K562 (cell line): ENCODE measurements around the gene WHAMM. TPM values are rescaled to one million over a fixed set of nuclear protein-coding genes. Genes with fewer than 3 reads are reported as not detected.
"Not testable (repeated sequence)": the region's sequence is repeated elsewhere in the genome, so short reads cannot be mapped to it uniquely, and the experiment has no call there.

ENCODE experiments used
- ATAC-seq: fragments of 200-7000 bp; cut with Tn5 transposase; 3 replicates; pipeline ENCODE4 v1.9.1; 2020; ENCODE audit warnings: moderate library complexity
- BruUV-seq: library from RNA; stranded (reverse); fragments of 400-500 nt; replicated peaks from 2 replicates; lab custom pipeline; 2021; lab: Mats Ljungman, UMichigan
- CTCF ChIA-PET: fragments of 300-600 bp; formaldehyde crosslinking; extraction: SDS; loops from one replicate; lab custom pipeline; 2021; ENCODE audit warnings: low intra/inter-chr PET ratio; lab: Yijun Ruan, JAX
- POLR2A ChIA-PET: fragments of 300-600, 350-650 bp; sonication (Branson Sonifier 250); formaldehyde crosslinking; extraction: SDS; loops from one replicate; lab custom pipeline; 2021; ENCODE audit warnings: antibody characterized with exemption, inconsistent platforms; lab: Yijun Ruan, JAX
- DNase-seq, 4 experiments: peaks; one replicate each; pipeline versions ENCODE4 v3.0.0 to v3.0.0-alpha.2; 2011 to 2018; ENCODE audit warnings: low spot score in 3 of 4, mixed read lengths in 3 of 4; ENCODE audit errors: extremely low read depth in 1 of 4
- FAIRE-seq: peaks from 2 replicates; lab custom pipeline; 2011; peaks lifted over from hg19 to GRCh38; lab: Jason Lieb, UNC
- H2AFZ ChIP-seq: 2 replicates; pipeline ENCODE4 v1.6.0; 2011; ENCODE audit warnings: low read depth, low read length, control low read depth, inconsistent platforms
- H3K27ac ChIP-seq: fragments of 200-600 bp; 3 replicates; pipeline ENCODE4 v1.8.0; 2011; ENCODE audit warnings: low read depth, mild to moderate bottlenecking, control low read depth, inconsistent platforms, low read length, moderate library complexity, mixed read lengths; ENCODE audit errors: extremely low read depth
- H3K27me3 ChIP-seq, 2 experiments: fragments of 300-600 bp in 1 of 2; 2 replicates in 1 of 2; 3 replicates in 1 of 2; pipeline versions ENCODE4 v1.6.0 to v1.8.0; 2011; ENCODE audit warnings: inconsistent platforms in 2 of 2, low read length in 2 of 2, mild to moderate bottlenecking in 1 of 2, mixed read lengths in 1 of 2, moderate library complexity in 1 of 2; ENCODE audit not compliant: control insufficient read depth in 2 of 2, insufficient read depth in 2 of 2
- H3K36me3 ChIP-seq: fragments of 300-600 bp; 3 replicates; pipeline ENCODE4 v1.8.0; 2011; ENCODE audit warnings: mild to moderate bottlenecking, low read length, inconsistent platforms; ENCODE audit not compliant: control insufficient read depth, insufficient read depth
- H3K4me1 ChIP-seq, 2 experiments: fragments of 200-600 bp in 1 of 2; replicated peaks in 1 of 2; 2 replicates in 1 of 2; 3 replicates in 1 of 2; pipeline versions ENCODE4 v1.5.1 to v1.8.0; 2011; ENCODE audit warnings: inconsistent platforms in 2 of 2, low read length in 2 of 2, mild to moderate bottlenecking in 1 of 2, mixed read lengths in 1 of 2, moderate library complexity in 1 of 2; ENCODE audit not compliant: control insufficient read depth in 2 of 2, insufficient read depth in 2 of 2
- H3K4me2 ChIP-seq: 2 replicates; pipeline ENCODE4 v1.6.1; 2011; ENCODE audit warnings: low read length, control low read depth, inconsistent platforms, mixed read lengths; ENCODE audit not compliant: insufficient read depth
- H3K4me3 ChIP-seq: fragments of 200-600 bp; sonication (generic), shearing (Covaris generic); 2 replicates; pipeline ENCODE4 v1.5.1; 2016; ENCODE audit warnings: control low read depth, inconsistent platforms
- H3K79me2 ChIP-seq: fragments of 200-600 bp; 3 replicates; pipeline ENCODE4 v1.8.0; 2011; ENCODE audit warnings: low read length, inconsistent platforms; ENCODE audit not compliant: control insufficient read depth, insufficient read depth
- H3K9ac ChIP-seq, 2 experiments: 2 replicates each; pipeline versions ENCODE4 v1.6.0 to v1.6.1; 2011; ENCODE audit warnings: low read depth in 2 of 2, low read length in 2 of 2, control low read depth in 1 of 2, inconsistent platforms in 1 of 2, mild to moderate bottlenecking in 1 of 2, mixed read lengths in 1 of 2; ENCODE audit not compliant: insufficient read depth in 1 of 2
- H3K9me1 ChIP-seq: one replicate; pipeline ENCODE4 v1.6.0; 2011; ENCODE audit warnings: inconsistent platforms, mild to moderate bottlenecking, low read length, moderate library complexity; ENCODE audit not compliant: control insufficient read depth, insufficient read depth
- H3K9me3 ChIP-seq: replicated peaks from 2 replicates; pipeline ENCODE4 v1.5.1; 2011; ENCODE audit warnings: low read depth, low read length, inconsistent platforms; ENCODE audit not compliant: control insufficient read depth, insufficient read depth
- H4K20me1 ChIP-seq: replicated peaks from 2 replicates; pipeline ENCODE4 v1.6.1; 2011; ENCODE audit warnings: low read length, inconsistent platforms, mixed read lengths; ENCODE audit not compliant: control insufficient read depth, insufficient read depth
- POLR2AphosphoS2 ChIP-seq: IDR thresholded peaks from 2 replicates; pipeline ENCODE4 v1.6.1; 2012; ENCODE audit warnings: low read length, improper control_type of control experiment
- WGBS: fragments of 100-300 bp; shearing (Covaris generic); methylation state at CpG from one replicate; pipeline ENCODE4 v1.1.6; 2016; ENCODE audit warnings: low coverage, mixed read lengths; ENCODE audit not compliant: insufficient coverage; ENCODE audit errors: missing lambda C conversion rate; 5-methylcytosine and 5-hydroxymethylcytosine counted together
- in situ Hi-C: fragments of 300-500 bp; cut with MboI; formaldehyde crosslinking; loops from 4 replicates; pipeline ENCODE4 v1.15.0; 2018; ENCODE audit warnings: inconsistent platforms, mixed read lengths
- intact Hi-C: fragments of 100-400 bp; cut with micrococcal nuclease; formaldehyde crosslinking; loops from 2 replicates; pipeline ENCODE4 v1.14.2; 2022
- polyA plus RNA-seq, 8 experiments: library from polyadenylated mRNA; depleted of rRNA in 4 of 8; stranded (reverse) in 5 of 8; unstranded in 3 of 8; fragments of >200 nt; fragmentation: Nextera tagmentation in 2 of 8; fragmentation: Illumina TruSeq in 1 of 8; extraction: Ambion mirVana in 2 of 8; extraction: Trizol in 1 of 8; gene quantifications; 2 replicates each; pipeline versions ENCODE4 v1.2.1 to v1.2.3, GENCODE V29; 2011 to 2014; ENCODE audit warnings: inconsistent platforms in 1 of 8, missing spikeins in 1 of 8
- total RNA-seq, 7 experiments: library from RNA; depleted of rRNA in 6 of 7; stranded (reverse); fragments of >200 nt in 6 of 7; fragmentation: Illumina TruSeq in 2 of 7; extraction: Trizol in 2 of 7; gene quantifications; 2 replicates each; pipeline versions ENCODE4 v1.2.1 to v1.2.3, GENCODE V29; 2011 to 2021; ENCODE audit warnings: low replicate concordance in 1 of 7
- TF ChIP-seq, protein P1 (sequence below): fragments of 200-400 bp; formaldehyde crosslinking; IDR thresholded peaks from 2 replicates; pipeline ENCODE4 v1.6.1; 2017; ENCODE audit warnings: mild to moderate bottlenecking, low read depth, low read length, moderate library complexity

WHAMM gene
- total and polyA plus RNA-seq, 9 of the 15 experiments (the other 6 are each of a cell fraction or from before 2014, with no cell fraction given) = 2.0 to 4.8 (median 3.6) TPM

- TF ChIP-seq POLR2AphosphoS2 = no peak
- TF ChIP-seq, protein P1, sequence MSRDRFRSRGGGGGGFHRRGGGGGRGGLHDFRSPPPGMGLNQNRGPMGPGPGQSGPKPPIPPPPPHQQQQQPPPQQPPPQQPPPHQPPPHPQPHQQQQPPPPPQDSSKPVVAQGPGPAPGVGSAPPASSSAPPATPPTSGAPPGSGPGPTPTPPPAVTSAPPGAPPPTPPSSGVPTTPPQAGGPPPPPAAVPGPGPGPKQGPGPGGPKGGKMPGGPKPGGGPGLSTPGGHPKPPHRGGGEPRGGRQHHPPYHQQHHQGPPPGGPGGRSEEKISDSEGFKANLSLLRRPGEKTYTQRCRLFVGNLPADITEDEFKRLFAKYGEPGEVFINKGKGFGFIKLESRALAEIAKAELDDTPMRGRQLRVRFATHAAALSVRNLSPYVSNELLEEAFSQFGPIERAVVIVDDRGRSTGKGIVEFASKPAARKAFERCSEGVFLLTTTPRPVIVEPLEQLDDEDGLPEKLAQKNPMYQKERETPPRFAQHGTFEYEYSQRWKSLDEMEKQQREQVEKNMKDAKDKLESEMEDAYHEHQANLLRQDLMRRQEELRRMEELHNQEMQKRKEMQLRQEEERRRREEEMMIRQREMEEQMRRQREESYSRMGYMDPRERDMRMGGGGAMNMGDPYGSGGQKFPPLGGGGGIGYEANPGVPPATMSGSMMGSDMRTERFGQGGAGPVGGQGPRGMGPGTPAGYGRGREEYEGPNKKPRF = no peak
- TF ChIP-seq, all 486 proteins: peak for 0
Measured at GRCh38 chr15:82764740-82765139, 44.7 kb upstream of the WHAMM start (continued).

DNA sequence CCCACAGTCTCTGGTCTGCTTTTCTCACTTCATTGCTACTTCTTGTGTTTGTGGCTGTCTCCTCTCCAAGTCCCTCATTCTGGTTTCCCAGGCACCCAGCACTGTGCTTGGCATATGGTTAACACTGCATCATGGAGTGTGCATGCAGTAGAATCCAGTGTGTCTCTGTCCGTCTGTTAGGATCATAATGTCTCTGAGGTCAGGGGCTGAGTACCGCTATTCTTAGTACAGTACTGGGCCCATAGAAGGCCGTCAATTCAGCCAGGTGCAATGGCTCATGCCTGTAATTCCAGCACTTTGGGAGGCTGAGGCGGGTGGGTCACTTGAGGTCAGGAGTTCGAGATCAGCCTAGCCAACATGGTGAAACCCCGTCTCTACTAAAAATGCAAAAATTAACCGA lies 43.2 kb upstream of the WHAMM start:
- in situ Hi-C loops, H3K9me3 ChIP-seq, H4K20me1 ChIP-seq, intact Hi-C loops, FAIRE-seq, H2AFZ ChIP-seq, DNase-seq, CTCF ChIA-PET, H3K9ac ChIP-seq, H3K9me1 ChIP-seq, H3K4me1 ChIP-seq, H3K79me2 ChIP-seq, ATAC-seq, H3K4me3 ChIP-seq, H3K36me3 ChIP-seq, H3K4me2 ChIP-seq, H3K27me3 ChIP-seq, BruUV-seq, H3K27ac ChIP-seq: not testable (repeated sequence)
- WGBS = 79% methylated on average over 7 of the region's 7 CpGs
- POLR2A ChIA-PET = interaction anchor here (0.6 to 2.7 kb wide), 5 partner anchors 9 to 144 kb away, joined by 3 to 13 read pairs (median 4); no protein-coding TSS in a partner anchor
